Measurements from ENCODE around the gene PDZRN4.

DNA sequence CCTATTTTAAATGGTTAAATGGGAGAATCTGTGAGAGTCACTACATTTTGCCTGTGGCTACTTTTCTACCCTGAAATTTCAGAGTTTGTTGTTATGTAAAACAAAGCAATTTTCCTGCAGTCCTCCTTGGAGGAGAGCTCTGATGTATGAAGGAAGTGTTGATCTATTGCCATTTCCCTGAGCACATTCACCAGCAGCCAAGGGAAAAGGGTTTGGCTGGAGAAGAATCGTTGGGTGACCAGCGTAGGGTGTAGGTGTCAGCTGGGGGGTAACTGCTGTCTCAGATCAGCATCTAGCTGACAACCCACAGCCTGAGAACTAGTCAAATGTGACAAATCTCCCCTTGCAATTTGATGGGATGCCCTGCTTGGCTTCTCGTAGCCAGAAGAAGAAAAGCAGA lies 230.5 kb downstream of the PDZRN4 start:
- TF ChIP-seq, protein P1, sequence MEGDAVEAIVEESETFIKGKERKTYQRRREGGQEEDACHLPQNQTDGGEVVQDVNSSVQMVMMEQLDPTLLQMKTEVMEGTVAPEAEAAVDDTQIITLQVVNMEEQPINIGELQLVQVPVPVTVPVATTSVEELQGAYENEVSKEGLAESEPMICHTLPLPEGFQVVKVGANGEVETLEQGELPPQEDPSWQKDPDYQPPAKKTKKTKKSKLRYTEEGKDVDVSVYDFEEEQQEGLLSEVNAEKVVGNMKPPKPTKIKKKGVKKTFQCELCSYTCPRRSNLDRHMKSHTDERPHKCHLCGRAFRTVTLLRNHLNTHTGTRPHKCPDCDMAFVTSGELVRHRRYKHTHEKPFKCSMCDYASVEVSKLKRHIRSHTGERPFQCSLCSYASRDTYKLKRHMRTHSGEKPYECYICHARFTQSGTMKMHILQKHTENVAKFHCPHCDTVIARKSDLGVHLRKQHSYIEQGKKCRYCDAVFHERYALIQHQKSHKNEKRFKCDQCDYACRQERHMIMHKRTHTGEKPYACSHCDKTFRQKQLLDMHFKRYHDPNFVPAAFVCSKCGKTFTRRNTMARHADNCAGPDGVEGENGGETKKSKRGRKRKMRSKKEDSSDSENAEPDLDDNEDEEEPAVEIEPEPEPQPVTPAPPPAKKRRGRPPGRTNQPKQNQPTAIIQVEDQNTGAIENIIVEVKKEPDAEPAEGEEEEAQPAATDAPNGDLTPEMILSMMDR (IDR thresholded peaks at IDR 0.05) = no peak
- no peak for TF ChIP-seq EP300 (IDR thresholded peaks at IDR 0.05)
- TF ChIP-seq POLR2A (IDR thresholded peaks at IDR 0.05) = no peak
- no peak for TF ChIP-seq POLR2AphosphoS5 (IDR thresholded peaks at IDR 0.05)

Measured in suprapubic skin (tissue), 4 donors.